SK-N-SH (cell line): Measurements from ENCODE around the gene CFHR2. TPM values are rescaled to one million over a fixed set of nuclear protein-coding genes. Genes with fewer than 3 reads are reported as not detected.
A peak's percentile ranks its signal among the peaks of the same experiment; 100 is the strongest.

Source experiments
- CTCF ChIA-PET: fragments of 300-600, 350-600 bp; formaldehyde crosslinking; extraction: SDS; loops from one replicate; lab custom pipeline; 2021; lab: Yijun Ruan, JAX
- POLR2A ChIA-PET: fragments of 350-600 bp; sonication (Branson Sonifier 250); formaldehyde crosslinking; extraction: SDS; loops from one replicate; lab custom pipeline; 2020; ENCODE audit warnings: antibody characterized with exemption, inconsistent platforms; lab: Yijun Ruan, JAX
- DNase-seq: peaks from one replicate; pipeline ENCODE4 v3.0.0; 2012
- H2AFZ ChIP-seq: fragments of 200-600 bp; sonication (generic); 2 replicates; pipeline ENCODE4 v1.8.1; 2016; ENCODE audit warnings: antibody characterized with exemption, mild to moderate bottlenecking, low read depth
- H3F3A ChIP-seq: fragments of 200-600 bp; sonication (generic); replicated peaks from 2 replicates; pipeline ENCODE3; 2016; ENCODE audit warnings: antibody characterized with exemption, mild to moderate bottlenecking; ENCODE audit not compliant: insufficient read depth
- H3K27ac ChIP-seq, 2 experiments: fragments of 200-500 bp in 1 of 2; fragments of 200-600 bp in 1 of 2; sonication (Bioruptor generic) in 1 of 2; sonication (generic), shearing (Covaris generic) in 1 of 2; 2 replicates each; pipeline versions ENCODE4 v1.5.1 to v1.6.1; 2014 to 2016; ENCODE audit warnings: low read depth in 2 of 2, inconsistent platforms in 1 of 2, low read length in 1 of 2, mild to moderate bottlenecking in 1 of 2, mixed read lengths in 1 of 2
- H3K27me3 ChIP-seq: fragments of 200-600 bp; sonication (generic), shearing (Covaris generic); 2 replicates; pipeline ENCODE4 v1.6.1; 2016; ENCODE audit warnings: mixed run types; ENCODE audit not compliant: insufficient read depth
- H3K36me3 ChIP-seq, 2 experiments: fragments of 200-500 bp in 1 of 2; fragments of 200-600 bp in 1 of 2; sonication (Bioruptor generic) in 1 of 2; sonication (generic) in 1 of 2; replicated peaks in 1 of 2; 2 replicates each; pipeline versions ENCODE3 to v1.5.1; 2014 to 2016; ENCODE audit warnings: low read length in 1 of 2, mild to moderate bottlenecking in 1 of 2; ENCODE audit not compliant: insufficient read depth in 2 of 2, control insufficient read depth in 1 of 2
- H3K4me1 ChIP-seq, 2 experiments: fragments of 200-500 bp in 1 of 2; fragments of 200-600 bp in 1 of 2; sonication (Bioruptor generic) in 1 of 2; sonication (generic), shearing (Covaris generic) in 1 of 2; 2 replicates each; pipeline versions ENCODE4 v1.5.1 to v1.6.1; 2014 to 2016; ENCODE audit warnings: low read depth in 1 of 2, low read length in 1 of 2, mixed run types in 1 of 2; ENCODE audit not compliant: insufficient read depth in 2 of 2, control insufficient read depth in 1 of 2
- H3K4me2 ChIP-seq: fragments of 200-600 bp; sonication (generic), shearing (Covaris generic); 2 replicates; pipeline ENCODE4 v1.6.1; 2017; ENCODE audit warnings: mixed run types
- H3K4me3 ChIP-seq, 2 experiments: fragments of 200-500 bp in 1 of 2; fragments of 200-600 bp in 1 of 2; sonication (Bioruptor generic) in 1 of 2; sonication (generic), shearing (Covaris generic) in 1 of 2; 2 replicates each; pipeline versions ENCODE4 v1.5.1 to v1.8.1; 2014 to 2016; ENCODE audit warnings: low read depth in 2 of 2, inconsistent platforms in 1 of 2, low read length in 1 of 2, mild to moderate bottlenecking in 1 of 2, mixed read lengths in 1 of 2, moderate library complexity in 1 of 2
- H3K79me2 ChIP-seq: fragments of 200-600 bp; sonication (generic); 2 replicates; pipeline ENCODE4 v1.8.1; 2017; ENCODE audit warnings: mild to moderate bottlenecking; ENCODE audit not compliant: insufficient read depth
- H3K9ac ChIP-seq: fragments of 200-600 bp; sonication (generic); 2 replicates; pipeline ENCODE4 v1.6.1; 2017; ENCODE audit warnings: mixed run types
- H3K9me2 ChIP-seq: fragments of 200-600 bp; sonication (generic); 2 replicates; pipeline ENCODE4 v1.6.1; 2017; ENCODE audit warnings: mixed run types
- H3K9me3 ChIP-seq: fragments of 200-600 bp; sonication (generic); 2 replicates; pipeline ENCODE4 v1.6.1; 2017; ENCODE audit warnings: mixed run types, mild to moderate bottlenecking, moderate library complexity
- H4K20me1 ChIP-seq: fragments of 200-600 bp; sonication (generic); 2 replicates; pipeline ENCODE4 v1.6.1; 2017; ENCODE audit warnings: mild to moderate bottlenecking, mixed run types; ENCODE audit not compliant: insufficient read depth
- CHD2 ChIP-seq: fragments of 150-350 bp; IDR thresholded peaks from 2 replicates; pipeline ENCODE4 v1.6.1; 2018; ENCODE audit warnings: low read length; ENCODE audit not compliant: partially characterized antibody
- ELF1 ChIP-seq: IDR thresholded peaks from 2 replicates; pipeline ENCODE4 v1.4.0; 2012
- EZH2phosphoT487 ChIP-seq: fragments of 200-600 bp; sonication (generic); IDR thresholded peaks from 2 replicates; pipeline ENCODE4 v1.6.1; 2017; ENCODE audit warnings: low read depth, mixed run types, mild to moderate bottlenecking, antibody characterized with exemption, moderate library complexity, borderline replicate concordance
- IRF3 ChIP-seq: fragments of 150-350 bp; IDR thresholded peaks from 2 replicates; pipeline ENCODE4 v1.6.1; 2016; ENCODE audit warnings: mild to moderate bottlenecking, low read depth, low read length
- MXI1 ChIP-seq: IDR thresholded peaks from 2 replicates; pipeline ENCODE4 v1.6.1; 2012; ENCODE audit warnings: mild to moderate bottlenecking, low read depth, low read length, improper control_type of control experiment
- NRF1 ChIP-seq: IDR thresholded peaks from 2 replicates; pipeline ENCODE4 v1.6.1; 2012; ENCODE audit warnings: low read depth, mild to moderate bottlenecking, low read length
- RAD21 ChIP-seq: IDR thresholded peaks from 2 replicates; pipeline ENCODE4 v1.6.1; 2012; ENCODE audit warnings: mild to moderate bottlenecking, low read length
- RCOR1 ChIP-seq: fragments of 150-350 bp; IDR thresholded peaks from 2 replicates; pipeline ENCODE4 v1.6.1; 2017; ENCODE audit warnings: antibody characterized with exemption, low read length
- REST ChIP-seq: IDR thresholded peaks from 2 replicates; pipeline ENCODE4 v1.6.1; 2012; ENCODE audit warnings: mild to moderate bottlenecking, low read depth, low read length, moderate library complexity
- TAF1 ChIP-seq: IDR thresholded peaks from 2 replicates; pipeline ENCODE4 v1.6.1; 2012; ENCODE audit warnings: low read depth, mild to moderate bottlenecking, low read length, moderate library complexity, borderline replicate concordance
- TCF12 ChIP-seq: IDR thresholded peaks from 2 replicates; pipeline ENCODE4 v1.4.0; 2012
- TEAD4 ChIP-seq: IDR thresholded peaks from 2 replicates; pipeline ENCODE4 v1.4.0; 2012; ENCODE audit warnings: mild to moderate bottlenecking, borderline replicate concordance; ENCODE audit not compliant: insufficient read depth
- WGBS: methylation state at CpG from one replicate; pipeline ENCODE4 v1.1.6; 2017; ENCODE audit warnings: low lambda C conversion rate; 5-methylcytosine and 5-hydroxymethylcytosine counted together
- polyA plus RNA-seq, 3 experiments: library from polyadenylated mRNA; depleted of rRNA; stranded (reverse); fragments of >200 nt; gene quantifications; 2 replicates each; pipeline ENCODE4 v1.2.3, GENCODE V29; 2012
- TF ChIP-seq, protein P1 (sequence below): IDR thresholded peaks from 2 replicates; pipeline ENCODE4 v1.4.0; 2012; ENCODE audit warnings: low read depth, borderline replicate concordance

Gene CFHR2
- polyA plus RNA-seq, 1 of the 3 experiments (the other 2 are of a cell fraction) = not detected

- TF ChIP-seq REST (no peak), RCOR1 (no peak), NRF1 (no peak)
- TF ChIP-seq, all 33 proteins: peak for 0
Observed at GRCh38 chr1:196960854-196961253, 17.3 kb downstream of the CFHR2 start (continued).

GRCh38 chr1:196970182-196970581 lies 26.6 kb downstream of the CFHR2 start:
- POLR2A ChIA-PET = no interaction called here
- WGBS = 45% methylated on average over 1 of the region's 1 CpG

DNA sequence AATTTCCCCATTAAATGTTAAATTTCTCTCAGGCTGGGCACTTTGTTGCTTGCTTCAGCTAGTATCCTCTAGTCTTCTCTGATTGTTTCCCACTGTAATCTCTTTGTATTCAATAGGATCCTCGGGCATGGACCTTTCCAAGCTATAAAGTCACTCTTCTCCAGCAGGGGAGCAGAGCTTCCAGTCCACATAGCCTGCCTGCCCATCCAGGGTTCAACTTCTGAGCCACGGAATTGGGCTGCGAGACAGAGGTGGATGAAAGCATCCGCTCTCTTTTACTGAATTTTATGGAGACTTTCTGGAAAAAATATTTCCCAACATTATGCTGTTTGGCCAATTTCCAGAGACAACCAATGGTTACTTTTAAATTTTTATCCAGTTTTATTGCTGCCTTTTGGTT lies 32.7 kb downstream of the CFHR2 start:
- H3K27me3 ChIP-seq = no peaks in the 10 kb centered on the region
- H3K4me2 ChIP-seq = no peak overlapping the region
- H3K4me3 ChIP-seq = no peak overlapping the region
- no peaks in the 10 kb centered on the region for H3K79me2 ChIP-seq
- CTCF ChIA-PET = no interaction called here
- H3K9me2 ChIP-seq = no peaks in the 10 kb centered on the region
- H3K36me3 ChIP-seq = no peaks in the 10 kb centered on the region
- no peak overlapping the region for H3K9ac ChIP-seq
- DNase-seq = no peak
- H3K9me3 ChIP-seq = no peaks in the 10 kb centered on the region
- POLR2A ChIA-PET = no interaction called here
- TF ChIP-seq TAF1 = no peak
- no peak for TF ChIP-seq IRF3
- TF ChIP-seq EZH2phosphoT487 = no peak
- TF ChIP-seq RCOR1 = no peak
- no peak for TF ChIP-seq NRF1
- TF ChIP-seq, protein P1, sequence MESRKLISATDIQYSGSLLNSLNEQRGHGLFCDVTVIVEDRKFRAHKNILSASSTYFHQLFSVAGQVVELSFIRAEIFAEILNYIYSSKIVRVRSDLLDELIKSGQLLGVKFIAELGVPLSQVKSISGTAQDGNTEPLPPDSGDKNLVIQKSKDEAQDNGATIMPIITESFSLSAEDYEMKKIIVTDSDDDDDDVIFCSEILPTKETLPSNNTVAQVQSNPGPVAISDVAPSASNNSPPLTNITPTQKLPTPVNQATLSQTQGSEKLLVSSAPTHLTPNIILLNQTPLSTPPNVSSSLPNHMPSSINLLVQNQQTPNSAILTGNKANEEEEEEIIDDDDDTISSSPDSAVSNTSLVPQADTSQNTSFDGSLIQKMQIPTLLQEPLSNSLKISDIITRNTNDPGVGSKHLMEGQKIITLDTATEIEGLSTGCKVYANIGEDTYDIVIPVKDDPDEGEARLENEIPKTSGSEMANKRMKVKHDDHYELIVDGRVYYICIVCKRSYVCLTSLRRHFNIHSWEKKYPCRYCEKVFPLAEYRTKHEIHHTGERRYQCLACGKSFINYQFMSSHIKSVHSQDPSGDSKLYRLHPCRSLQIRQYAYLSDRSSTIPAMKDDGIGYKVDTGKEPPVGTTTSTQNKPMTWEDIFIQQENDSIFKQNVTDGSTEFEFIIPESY = no peak
- no peak for TF ChIP-seq TEAD4
- TF ChIP-seq RAD21 = no peak
- TF ChIP-seq CHD2 = no peak
- no peak overlapping the region for H2AFZ ChIP-seq
- H3K27ac ChIP-seq = no peak overlapping the region
- 75% methylated on average over 4 of the region's 4 CpGs for WGBS
- no peaks in the 10 kb centered on the region; a peak in 1 of 4 replicates for H3K4me1 ChIP-seq
- no peaks in the 10 kb centered on the region for H4K20me1 ChIP-seq
- H3F3A ChIP-seq = no peaks in the 10 kb centered on the region

More at GRCh38 chr1:196970182-196970581, 26.6 kb downstream of the CFHR2 start:
- peak overlapping the region; percentile 36 for H2AFZ ChIP-seq
- CTCF ChIA-PET = no interaction called here
- no peak overlapping the region for H3K9ac ChIP-seq
- no peak for TF ChIP-seq RCOR1
- no peak for TF ChIP-seq ELF1
- no peak for TF ChIP-seq MXI1
- peak; percentile 53 for TF ChIP-seq TCF12
- TF ChIP-seq, all 33 proteins: peak for 1
- no peaks in the 10 kb centered on the region for H3F3A ChIP-seq
- H4K20me1 ChIP-seq = no peaks in the 10 kb centered on the region
- no peak overlapping the region for H3K4me3 ChIP-seq
- no peak overlapping the region for H3K4me2 ChIP-seq
- H3K27ac ChIP-seq = no peak overlapping the region
- H3K36me3 ChIP-seq = no peaks in the 10 kb centered on the region
- H3K27me3 ChIP-seq = no peaks in the 10 kb centered on the region
- no peaks in the 10 kb centered on the region for H3K9me3 ChIP-seq
- no peaks in the 10 kb centered on the region for H3K9me2 ChIP-seq
- no peak for DNase-seq
- H3K79me2 ChIP-seq = no peaks in the 10 kb centered on the region
- H3K4me1 ChIP-seq = no peaks in the 10 kb centered on the region; a peak in 1 of 4 replicates
